ENCODE results near the gene LMCD1. TPM values are rescaled to one million over a fixed set of nuclear protein-coding genes. Genes with fewer than 3 reads are reported as not detected.

Gene LMCD1
- polyA plus RNA-seq, 3 donors, result 0.09 to 0.51 TPM; not detected in 1

GRCh38 chr3:8567784-8568575 is 66.4 kb downstream of the LMCD1 start:
- peaks cover 0 to 3% (median 0%) of the 10 kb centered on the region in 7 donors for H3K9me3 Mint-ChIP-seq
- no peak overlapping the region for H3K4me3 Mint-ChIP-seq
- intact Hi-C loops (cut with micrococcal nuclease), result no loop called here
- DNase-seq, result no peak
- Histone ChIP-seq H3K4me2 (replicated peaks; ENCODE audit: extremely low read depth, low read length, poor library complexity, severe bottlenecking) (no peak overlapping the region), H3K4me1 (ENCODE audit: control insufficient read depth in 1 of 2, insufficient read depth in 2 of 2, low read length in 2 of 2) (no peaks in the 10 kb centered on the region), H3K9ac (ENCODE audit: insufficient read depth, low read length, poor library complexity, severe bottlenecking) (no peak overlapping the region), H3K27ac (ENCODE audit: low read depth in 1 of 2, low read length in 2 of 2) (no peak overlapping the region), H3K36me3 (replicated peaks in 1 of 2; ENCODE audit: control insufficient read depth in 1 of 2, insufficient read depth in 2 of 2, low read length in 2 of 2) (no peaks in the 10 kb centered on the region), H4K20me1 (ENCODE audit: insufficient read depth, low read length) (no peaks in the 10 kb centered on the region), H3K9me3 (replicated peaks in 1 of 2; ENCODE audit: control insufficient read depth in 1 of 2, insufficient read depth in 1 of 2, low read length in 2 of 2) (no peaks in the 10 kb centered on the region), H3K4me3 (replicated peaks in 1 of 3; ENCODE audit: low read depth in 2 of 3, low read length in 3 of 3) (no peak overlapping the region), H2AFZ (ENCODE audit: insufficient read depth, low read depth, low read length, poor library complexity, severe bottlenecking) (no peak overlapping the region), H3K27me3 (ENCODE audit: control insufficient read depth in 2 of 2, insufficient read depth in 2 of 2, low read length in 2 of 2) (no peaks in the 10 kb centered on the region), H3K79me2 (ENCODE audit: insufficient read depth, low read length) (no peaks in the 10 kb centered on the region)
- 100% methylated on average over 3 of the region's 7 CpGs for WGBS (ENCODE audit: insufficient coverage)
- H3K27ac Mint-ChIP-seq, result no peak overlapping the region
- H3K36me3 Mint-ChIP-seq, result no peaks in the 10 kb centered on the region
- no peak for TF ChIP-seq CTCF (IDR thresholded peaks at IDR 0.05)
- peaks cover 0 to 2% (median 0%) of the 10 kb centered on the region in 3 donors for H3K27me3 Mint-ChIP-seq (ENCODE audit: low read depth in 3 of 3)
- peaks cover 4% of the 10 kb centered on the region for H3K4me1 Mint-ChIP-seq

GRCh38 chr3:8571256-8571655 is 69.6 kb downstream of the LMCD1 start:
- Histone ChIP-seq H3K27me3 (ENCODE audit: control insufficient read depth in 2 of 2, insufficient read depth in 2 of 2, low read length in 2 of 2) (no peaks in the 10 kb centered on the region), H3K4me2 (replicated peaks; ENCODE audit: extremely low read depth, low read length, poor library complexity, severe bottlenecking) (no peak overlapping the region), H3K27ac (ENCODE audit: low read depth in 1 of 2, low read length in 2 of 2) (no peak overlapping the region), H3K36me3 (replicated peaks in 1 of 2; ENCODE audit: control insufficient read depth in 1 of 2, insufficient read depth in 2 of 2, low read length in 2 of 2) (no peaks in the 10 kb centered on the region), H4K20me1 (ENCODE audit: insufficient read depth, low read length) (no peaks in the 10 kb centered on the region), H3K79me2 (ENCODE audit: insufficient read depth, low read length) (no peaks in the 10 kb centered on the region), H3K4me1 (ENCODE audit: control insufficient read depth in 1 of 2, insufficient read depth in 2 of 2, low read length in 2 of 2) (no peaks in the 10 kb centered on the region), H3K9me3 (replicated peaks in 1 of 2; ENCODE audit: control insufficient read depth in 1 of 2, insufficient read depth in 1 of 2, low read length in 2 of 2) (no peaks in the 10 kb centered on the region), H2AFZ (ENCODE audit: insufficient read depth, low read depth, low read length, poor library complexity, severe bottlenecking) (no peak overlapping the region), H3K4me3 (replicated peaks in 1 of 3; ENCODE audit: low read depth in 2 of 3, low read length in 3 of 3) (no peak overlapping the region), H3K9ac (ENCODE audit: insufficient read depth, low read length, poor library complexity, severe bottlenecking) (no peak overlapping the region)
- H3K4me1 Mint-ChIP-seq, result peaks cover 4% of the 10 kb centered on the region
- intact Hi-C loops (cut with micrococcal nuclease), result no loop called here
- peaks cover 0 to 4% (median 0%) of the 10 kb centered on the region in 3 donors for H3K27me3 Mint-ChIP-seq (ENCODE audit: low read depth in 3 of 3)
- DNase-seq, result no peak
- WGBS (ENCODE audit: insufficient coverage), result no CpG with 5 or more reads among the region's 3 CpGs
- H3K4me3 Mint-ChIP-seq, result no peak overlapping the region
- H3K9me3 Mint-ChIP-seq, result peaks cover 0 to 4% (median 0%) of the 10 kb centered on the region in 7 donors
- H3K27ac Mint-ChIP-seq, result no peak overlapping the region
- H3K36me3 Mint-ChIP-seq, result no peaks in the 10 kb centered on the region
- TF ChIP-seq CTCF (IDR thresholded peaks at IDR 0.05), result no peak

Data from CD14-positive monocyte (primary cell).